Measurements from ENCODE around the gene CTIF. TPM values are rescaled to one million over a fixed set of nuclear protein-coding genes. Genes with fewer than 3 reads are reported as not detected.

CTIF gene
- polyA plus RNA-seq, 3 donors: 0.38 to 8.7 (median 1.2) TPM

DNA sequence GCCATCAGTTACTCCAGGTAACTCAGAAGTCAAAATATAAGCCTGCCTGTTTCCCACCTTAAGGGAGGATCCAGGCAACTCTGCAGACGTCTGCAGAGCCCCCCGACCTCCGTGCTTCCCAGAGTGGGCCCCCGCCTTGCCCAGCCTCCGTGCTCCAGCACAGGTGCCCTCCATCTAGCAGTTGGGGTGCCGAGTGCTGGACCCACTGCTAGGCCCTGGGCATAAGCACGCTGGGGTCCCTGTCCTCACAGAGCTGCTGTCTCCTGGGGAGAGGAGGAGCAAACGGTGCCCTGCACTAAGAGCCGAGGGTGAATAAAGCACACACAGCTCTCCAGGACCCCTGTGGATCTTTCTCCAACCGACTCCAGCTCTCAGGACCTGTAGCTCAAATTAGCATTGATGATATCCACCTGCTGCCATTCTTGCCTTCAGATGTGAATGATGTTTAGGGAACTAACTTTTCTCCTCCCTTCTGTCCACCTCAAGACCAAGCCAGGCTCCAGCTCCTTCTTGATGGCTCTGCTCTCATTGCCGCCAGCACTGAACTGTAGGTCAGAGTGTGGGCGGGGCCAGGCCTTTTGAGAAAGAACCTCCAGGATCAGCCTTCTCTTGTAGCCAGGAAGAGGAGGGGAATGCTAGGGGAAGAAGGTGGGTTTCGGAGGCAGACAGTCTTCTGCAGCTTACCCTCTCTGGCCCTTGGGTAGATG lies 290.8 kb downstream of the CTIF start:
- H3K27ac Mint-ChIP-seq: peak overlapping the region in 1 of 7 donors; percentile 52
- peaks cover 5 to 10% (median 5%) of the 10 kb centered on the region in 3 donors for H3K27me3 Mint-ChIP-seq (ENCODE audit: low read depth in 3 of 3)
- TF ChIP-seq, protein P1, sequence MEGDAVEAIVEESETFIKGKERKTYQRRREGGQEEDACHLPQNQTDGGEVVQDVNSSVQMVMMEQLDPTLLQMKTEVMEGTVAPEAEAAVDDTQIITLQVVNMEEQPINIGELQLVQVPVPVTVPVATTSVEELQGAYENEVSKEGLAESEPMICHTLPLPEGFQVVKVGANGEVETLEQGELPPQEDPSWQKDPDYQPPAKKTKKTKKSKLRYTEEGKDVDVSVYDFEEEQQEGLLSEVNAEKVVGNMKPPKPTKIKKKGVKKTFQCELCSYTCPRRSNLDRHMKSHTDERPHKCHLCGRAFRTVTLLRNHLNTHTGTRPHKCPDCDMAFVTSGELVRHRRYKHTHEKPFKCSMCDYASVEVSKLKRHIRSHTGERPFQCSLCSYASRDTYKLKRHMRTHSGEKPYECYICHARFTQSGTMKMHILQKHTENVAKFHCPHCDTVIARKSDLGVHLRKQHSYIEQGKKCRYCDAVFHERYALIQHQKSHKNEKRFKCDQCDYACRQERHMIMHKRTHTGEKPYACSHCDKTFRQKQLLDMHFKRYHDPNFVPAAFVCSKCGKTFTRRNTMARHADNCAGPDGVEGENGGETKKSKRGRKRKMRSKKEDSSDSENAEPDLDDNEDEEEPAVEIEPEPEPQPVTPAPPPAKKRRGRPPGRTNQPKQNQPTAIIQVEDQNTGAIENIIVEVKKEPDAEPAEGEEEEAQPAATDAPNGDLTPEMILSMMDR (IDR thresholded peaks at IDR 0.05): no peak
- intact Hi-C loops (cut with micrococcal nuclease): loop anchor here (5.0 to 10.0 kb wide), 2 partner anchors 38 to 45 kb away; no protein-coding TSS in a partner anchor
- H3K9me3 Mint-ChIP-seq: peaks cover 0 to 3% (median 0%) of the 10 kb centered on the region in 7 donors
- no peak overlapping the region for H2AFZ ChIP-seq (ENCODE audit: insufficient read depth, low read depth, low read length, poor library complexity, severe bottlenecking)
- WGBS (ENCODE audit: insufficient coverage): 95% methylated on average over 8 of the region's 13 CpGs
- no peak overlapping the region for H3K4me3 Mint-ChIP-seq
- H4K20me1 ChIP-seq (ENCODE audit: insufficient read depth, low read length): no peaks in the 10 kb centered on the region
- H3K36me3 ChIP-seq (replicated peaks in 1 of 2; ENCODE audit: control insufficient read depth in 1 of 2, insufficient read depth in 2 of 2, low read length in 2 of 2): no peaks in the 10 kb centered on the region
- no peaks in the 10 kb centered on the region for H3K27me3 ChIP-seq (ENCODE audit: control insufficient read depth in 2 of 2, insufficient read depth in 2 of 2, low read length in 2 of 2)
- H3K4me3 ChIP-seq (replicated peaks in 1 of 3; ENCODE audit: low read depth in 2 of 3, low read length in 3 of 3): no peak overlapping the region
- H3K4me1 ChIP-seq (ENCODE audit: control insufficient read depth in 1 of 2, insufficient read depth in 2 of 2, low read length in 2 of 2): peaks cover 25 to 31% of the 10 kb centered on the region in 2 donors
- peaks cover 39% of the 10 kb centered on the region for H3K4me1 Mint-ChIP-seq
- peaks cover 17 to 35% of the 10 kb centered on the region in 2 donors for H3K36me3 Mint-ChIP-seq
- no peak overlapping the region for H3K4me2 ChIP-seq (replicated peaks; ENCODE audit: extremely low read depth, low read length, poor library complexity, severe bottlenecking)
- H3K9me3 ChIP-seq (replicated peaks in 1 of 2; ENCODE audit: control insufficient read depth in 1 of 2, insufficient read depth in 1 of 2, low read length in 2 of 2): no peaks in the 10 kb centered on the region
- H3K9ac ChIP-seq (ENCODE audit: insufficient read depth, low read length, poor library complexity, severe bottlenecking): no peak overlapping the region
- DNase-seq: no peak
- H3K27ac ChIP-seq (ENCODE audit: low read depth in 1 of 2, low read length in 2 of 2): no peak overlapping the region
- no peaks in the 10 kb centered on the region for H3K79me2 ChIP-seq (ENCODE audit: insufficient read depth, low read length)

DNA sequence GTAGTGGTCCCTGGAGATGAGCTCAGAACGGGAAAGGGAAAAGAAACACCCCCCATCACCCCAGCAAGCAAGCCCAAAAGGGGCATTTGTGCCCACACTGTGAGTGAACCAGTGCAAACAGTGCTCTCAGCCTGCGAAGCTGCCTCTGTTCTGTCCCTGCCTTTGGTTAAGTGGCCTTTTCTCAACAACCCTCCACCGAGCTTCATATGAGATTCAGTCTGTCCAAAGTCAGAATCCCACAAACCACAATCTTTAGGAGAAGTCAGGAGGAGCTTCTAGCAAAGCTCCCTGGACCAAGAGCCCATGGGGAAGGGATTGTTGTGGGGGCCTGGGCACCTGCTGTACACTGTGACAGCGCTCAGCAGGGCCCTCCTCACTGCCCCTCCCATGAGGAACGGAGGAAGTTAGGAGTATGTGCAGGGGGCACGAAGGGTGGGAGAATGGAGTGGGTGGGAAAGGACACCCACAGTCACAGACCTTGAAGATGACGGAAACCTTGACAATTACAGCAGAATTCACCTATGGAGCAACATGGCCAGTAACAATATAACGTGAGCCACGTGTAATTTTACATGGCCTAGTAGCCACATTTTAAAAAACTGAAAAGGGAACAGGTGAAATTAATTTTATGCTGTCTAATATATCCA lies 292.4 kb downstream of the CTIF start:
- H4K20me1 ChIP-seq (ENCODE audit: insufficient read depth, low read length): no peaks in the 10 kb centered on the region
- no peaks in the 10 kb centered on the region for H3K36me3 ChIP-seq (replicated peaks in 1 of 2; ENCODE audit: control insufficient read depth in 1 of 2, insufficient read depth in 2 of 2, low read length in 2 of 2)
- Mint-ChIP-seq H3K36me3 (peaks cover 14 to 29% of the 10 kb centered on the region in 2 donors), H3K4me1 (peaks cover 49% of the 10 kb centered on the region), H3K27me3 (ENCODE audit: low read depth in 3 of 3) (peaks cover 5 to 13% (median 12%) of the 10 kb centered on the region in 3 donors), H3K27ac (peak overlapping the region in 1 of 7 donors; percentile 72), H3K4me3 (no peak overlapping the region), H3K9me3 (peaks cover 0 to 3% (median 0%) of the 10 kb centered on the region in 7 donors)
- H3K4me3 ChIP-seq (replicated peaks in 1 of 3; ENCODE audit: low read depth in 2 of 3, low read length in 3 of 3): no peak overlapping the region
- TF ChIP-seq, protein P1 (IDR thresholded peaks at IDR 0.05): no peak
- peaks cover 35 to 47% of the 10 kb centered on the region in 2 donors for H3K4me1 ChIP-seq (ENCODE audit: control insufficient read depth in 1 of 2, insufficient read depth in 2 of 2, low read length in 2 of 2)
- H3K9ac ChIP-seq (ENCODE audit: insufficient read depth, low read length, poor library complexity, severe bottlenecking): no peak overlapping the region
- no peak for DNase-seq
- intact Hi-C loops (cut with micrococcal nuclease): loop anchor here (5.0 to 10.0 kb wide), 2 partner anchors 36 to 46 kb away; no protein-coding TSS in a partner anchor
- WGBS (ENCODE audit: insufficient coverage): 100% methylated on average over 1 of the region's 9 CpGs
- no peaks in the 10 kb centered on the region for H3K79me2 ChIP-seq (ENCODE audit: insufficient read depth, low read length)
- no peak overlapping the region for H3K27ac ChIP-seq (ENCODE audit: low read depth in 1 of 2, low read length in 2 of 2)
- no peak overlapping the region for H3K4me2 ChIP-seq (replicated peaks; ENCODE audit: extremely low read depth, low read length, poor library complexity, severe bottlenecking)
- H2AFZ ChIP-seq (ENCODE audit: insufficient read depth, low read depth, low read length, poor library complexity, severe bottlenecking): no peak overlapping the region
- H3K27me3 ChIP-seq (ENCODE audit: control insufficient read depth in 2 of 2, insufficient read depth in 2 of 2, low read length in 2 of 2): no peaks in the 10 kb centered on the region
- no peaks in the 10 kb centered on the region for H3K9me3 ChIP-seq (replicated peaks in 1 of 2; ENCODE audit: control insufficient read depth in 1 of 2, insufficient read depth in 1 of 2, low read length in 2 of 2)
